Neural cell (in vitro differentiated cells): ENCODE measurements around the gene ITPRID2. TPM values are rescaled to one million over a fixed set of nuclear protein-coding genes. Genes with fewer than 3 reads are reported as not detected.

Experiments
- H2AFZ ChIP-seq: fragments of 200-600, 300-800 bp; sonication (generic), shearing (Covaris generic); 2 replicates; pipeline ENCODE4 v1.6.0; 2014; ENCODE audit warnings: low read depth, mild to moderate bottlenecking, antibody characterized with exemption, low read length, moderate library complexity
- H3F3A ChIP-seq: fragments of 200-600 bp; shearing (Covaris generic); 2 replicates; pipeline ENCODE4 v1.6.1; 2016; ENCODE audit warnings: mild to moderate bottlenecking, moderate library complexity, mixed read lengths, antibody characterized with exemption, low read length; ENCODE audit not compliant: insufficient read depth, poor library complexity, severe bottlenecking
- H3K27ac ChIP-seq: fragments of 200-600, 300-800 bp; sonication (generic), shearing (Covaris generic); 2 replicates; pipeline ENCODE4 v1.5.1; 2014; ENCODE audit warnings: mild to moderate bottlenecking, low read length, moderate library complexity
- H3K27me3 ChIP-seq: fragments of 300-800, 200-600 bp; sonication (generic), shearing (Covaris generic); 2 replicates; pipeline ENCODE4 v1.6.0; 2014; ENCODE audit warnings: mild to moderate bottlenecking, low read depth, low read length, moderate library complexity; ENCODE audit not compliant: insufficient read depth
- H3K36me3 ChIP-seq: fragments of 300-800, 200-600 bp; sonication (generic), shearing (Covaris generic); 2 replicates; pipeline ENCODE4 v1.5.1; 2014; ENCODE audit warnings: mild to moderate bottlenecking, antibody characterized with exemption, low read length, moderate library complexity; ENCODE audit not compliant: insufficient read depth
- H3K4me2 ChIP-seq: fragments of 300-800, 200-600 bp; sonication (generic), shearing (Covaris generic); 2 replicates; pipeline ENCODE4 v1.6.0; 2014; ENCODE audit warnings: mild to moderate bottlenecking, low read length
- H3K4me3 ChIP-seq: fragments of 300-800, 200-600 bp; sonication (generic), shearing (Covaris generic); 2 replicates; pipeline ENCODE4 v1.5.1; 2014; ENCODE audit warnings: mild to moderate bottlenecking, low read length, moderate library complexity
- H3K79me2 ChIP-seq: fragments of 200-600 bp; shearing (Covaris generic); replicated peaks from 2 replicates; pipeline ENCODE4 v1.6.0; 2014; ENCODE audit warnings: mild to moderate bottlenecking, low read length, moderate library complexity; ENCODE audit not compliant: insufficient read depth
- H3K9ac ChIP-seq: fragments of 300-800, 200-600 bp; sonication (generic), shearing (Covaris generic); 2 replicates; pipeline ENCODE4 v1.6.1; 2016; ENCODE audit warnings: mild to moderate bottlenecking, low read length, mixed read lengths
- H3K9me2 ChIP-seq: fragments of 200-600 bp; shearing (Covaris generic); 2 replicates; pipeline ENCODE4 v1.6.1; 2016; ENCODE audit warnings: mild to moderate bottlenecking, low read length, mixed read lengths; ENCODE audit not compliant: insufficient read depth
- H3K9me3 ChIP-seq: fragments of 200-600, 300-800 bp; sonication (generic), shearing (Covaris generic); 2 replicates; pipeline ENCODE4 v1.6.1; 2016; ENCODE audit warnings: mild to moderate bottlenecking, mixed run types, low read length, moderate library complexity, mixed read lengths
- H4K20me1 ChIP-seq: fragments of 200-600 bp; shearing (Covaris generic); 2 replicates; pipeline ENCODE4 v1.6.1; 2016; ENCODE audit warnings: mild to moderate bottlenecking, mixed run types; ENCODE audit not compliant: insufficient read depth
- EP300 ChIP-seq: fragments of 450-650 bp; conservative IDR thresholded peaks from 2 replicates; pipeline ENCODE4 v1.6.1; 2014; ENCODE audit warnings: antibody characterized with exemption, mild to moderate bottlenecking, moderate library complexity; ENCODE audit not compliant: poor library complexity, severe bottlenecking
- EZH2 ChIP-seq: fragments of 200-600, 300-800 bp; shearing (Covaris generic), sonication (generic); IDR thresholded peaks from 2 replicates; pipeline ENCODE4 v1.6.1; 2014; ENCODE audit warnings: antibody characterized with exemption, low read length, borderline replicate concordance, mild to moderate bottlenecking; ENCODE audit not compliant: insufficient read depth, poor library complexity, severe bottlenecking
- MXI1 ChIP-seq: fragments of 450-650 bp; conservative IDR thresholded peaks from 2 replicates; pipeline ENCODE4 v1.6.1; 2014; ENCODE audit warnings: antibody characterized with exemption, mild to moderate bottlenecking; ENCODE audit not compliant: poor library complexity, severe bottlenecking
- POLR2AphosphoS5 ChIP-seq: IDR thresholded peaks from 2 replicates; pipeline ENCODE4 v1.6.1; 2012
- RAD21 ChIP-seq: fragments of 450-650 bp; conservative IDR thresholded peaks from 2 replicates; pipeline ENCODE4 v1.6.1; 2014; ENCODE audit warnings: antibody characterized with exemption, mild to moderate bottlenecking, moderate library complexity
- SMC3 ChIP-seq: fragments of 450-650 bp; conservative IDR thresholded peaks from 2 replicates; pipeline ENCODE4 v1.6.1; 2014; ENCODE audit warnings: antibody characterized with exemption, mild to moderate bottlenecking, moderate library complexity; ENCODE audit not compliant: poor library complexity
- TAF1 ChIP-seq: IDR thresholded peaks from 2 replicates; pipeline ENCODE4 v1.6.1; 2012; ENCODE audit warnings: low read depth
- polyA plus RNA-seq: library from polyadenylated mRNA; depleted of rRNA; stranded (reverse); fragments of >200 nt; gene quantifications from 2 replicates; pipeline ENCODE4 v1.2.3, GENCODE V29; 2014
- TF ChIP-seq, protein P1 (sequence below): IDR thresholded peaks from 2 replicates; pipeline ENCODE4 v1.6.1; 2012; ENCODE audit warnings: borderline replicate concordance
- TF ChIP-seq, protein P2 (sequence below): fragments of 450-650 bp; IDR thresholded peaks from 2 replicates; pipeline ENCODE4 v1.5.1; 2014; ENCODE audit warnings: antibody characterized with exemption, mild to moderate bottlenecking, moderate library complexity; ENCODE audit not compliant: poor library complexity, severe bottlenecking

Gene ITPRID2
- polyA plus RNA-seq, 1 donor from 2014 or later, result 42.0 TPM

DNA sequence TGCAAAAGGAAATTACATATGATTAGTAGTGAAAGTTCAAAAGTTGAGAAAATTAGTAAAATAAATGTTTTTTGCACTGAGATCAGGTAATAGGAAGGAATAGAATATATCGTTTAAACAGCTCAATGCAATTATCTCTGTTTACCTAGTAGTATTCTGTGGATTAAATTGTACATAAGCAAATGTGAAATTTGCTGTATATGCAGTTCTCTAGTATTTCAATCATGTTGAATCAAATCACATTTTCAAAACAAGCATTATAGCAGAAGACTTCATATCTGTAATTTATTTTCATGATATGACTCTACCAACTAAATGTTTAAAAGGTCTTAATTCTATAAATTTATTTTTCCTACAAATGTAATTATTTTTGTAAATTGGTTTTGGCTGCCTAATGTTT is 31.6 kb downstream of the ITPRID2 start:
- Histone ChIP-seq H4K20me1 (no peaks in the 10 kb centered on the region), H3K36me3 (peaks cover 7% of the 10 kb centered on the region), H3K27me3 (no peaks in the 10 kb centered on the region), H3K79me2 (no peaks in the 10 kb centered on the region), H3K4me2 (no peak overlapping the region), H3K27ac (no peak overlapping the region), H3K9me2 (no peaks in the 10 kb centered on the region), H3F3A (no peaks in the 10 kb centered on the region), H3K9ac (no peak overlapping the region), H2AFZ (no peak overlapping the region), H3K9me3 (no peaks in the 10 kb centered on the region), H3K4me3 (no peak overlapping the region)
- TF ChIP-seq, protein P1, sequence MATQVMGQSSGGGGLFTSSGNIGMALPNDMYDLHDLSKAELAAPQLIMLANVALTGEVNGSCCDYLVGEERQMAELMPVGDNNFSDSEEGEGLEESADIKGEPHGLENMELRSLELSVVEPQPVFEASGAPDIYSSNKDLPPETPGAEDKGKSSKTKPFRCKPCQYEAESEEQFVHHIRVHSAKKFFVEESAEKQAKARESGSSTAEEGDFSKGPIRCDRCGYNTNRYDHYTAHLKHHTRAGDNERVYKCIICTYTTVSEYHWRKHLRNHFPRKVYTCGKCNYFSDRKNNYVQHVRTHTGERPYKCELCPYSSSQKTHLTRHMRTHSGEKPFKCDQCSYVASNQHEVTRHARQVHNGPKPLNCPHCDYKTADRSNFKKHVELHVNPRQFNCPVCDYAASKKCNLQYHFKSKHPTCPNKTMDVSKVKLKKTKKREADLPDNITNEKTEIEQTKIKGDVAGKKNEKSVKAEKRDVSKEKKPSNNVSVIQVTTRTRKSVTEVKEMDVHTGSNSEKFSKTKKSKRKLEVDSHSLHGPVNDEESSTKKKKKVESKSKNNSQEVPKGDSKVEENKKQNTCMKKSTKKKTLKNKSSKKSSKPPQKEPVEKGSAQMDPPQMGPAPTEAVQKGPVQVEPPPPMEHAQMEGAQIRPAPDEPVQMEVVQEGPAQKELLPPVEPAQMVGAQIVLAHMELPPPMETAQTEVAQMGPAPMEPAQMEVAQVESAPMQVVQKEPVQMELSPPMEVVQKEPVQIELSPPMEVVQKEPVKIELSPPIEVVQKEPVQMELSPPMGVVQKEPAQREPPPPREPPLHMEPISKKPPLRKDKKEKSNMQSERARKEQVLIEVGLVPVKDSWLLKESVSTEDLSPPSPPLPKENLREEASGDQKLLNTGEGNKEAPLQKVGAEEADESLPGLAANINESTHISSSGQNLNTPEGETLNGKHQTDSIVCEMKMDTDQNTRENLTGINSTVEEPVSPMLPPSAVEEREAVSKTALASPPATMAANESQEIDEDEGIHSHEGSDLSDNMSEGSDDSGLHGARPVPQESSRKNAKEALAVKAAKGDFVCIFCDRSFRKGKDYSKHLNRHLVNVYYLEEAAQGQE, result no peak
- no peak for TF ChIP-seq TAF1
- no peak for TF ChIP-seq EZH2
- TF ChIP-seq SMC3, result no peak
- no peak for TF ChIP-seq POLR2AphosphoS5
- no peak for TF ChIP-seq MXI1
- TF ChIP-seq RAD21, result no peak
- TF ChIP-seq, protein P2, sequence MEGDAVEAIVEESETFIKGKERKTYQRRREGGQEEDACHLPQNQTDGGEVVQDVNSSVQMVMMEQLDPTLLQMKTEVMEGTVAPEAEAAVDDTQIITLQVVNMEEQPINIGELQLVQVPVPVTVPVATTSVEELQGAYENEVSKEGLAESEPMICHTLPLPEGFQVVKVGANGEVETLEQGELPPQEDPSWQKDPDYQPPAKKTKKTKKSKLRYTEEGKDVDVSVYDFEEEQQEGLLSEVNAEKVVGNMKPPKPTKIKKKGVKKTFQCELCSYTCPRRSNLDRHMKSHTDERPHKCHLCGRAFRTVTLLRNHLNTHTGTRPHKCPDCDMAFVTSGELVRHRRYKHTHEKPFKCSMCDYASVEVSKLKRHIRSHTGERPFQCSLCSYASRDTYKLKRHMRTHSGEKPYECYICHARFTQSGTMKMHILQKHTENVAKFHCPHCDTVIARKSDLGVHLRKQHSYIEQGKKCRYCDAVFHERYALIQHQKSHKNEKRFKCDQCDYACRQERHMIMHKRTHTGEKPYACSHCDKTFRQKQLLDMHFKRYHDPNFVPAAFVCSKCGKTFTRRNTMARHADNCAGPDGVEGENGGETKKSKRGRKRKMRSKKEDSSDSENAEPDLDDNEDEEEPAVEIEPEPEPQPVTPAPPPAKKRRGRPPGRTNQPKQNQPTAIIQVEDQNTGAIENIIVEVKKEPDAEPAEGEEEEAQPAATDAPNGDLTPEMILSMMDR, result no peak
- no peak for TF ChIP-seq EP300

DNA sequence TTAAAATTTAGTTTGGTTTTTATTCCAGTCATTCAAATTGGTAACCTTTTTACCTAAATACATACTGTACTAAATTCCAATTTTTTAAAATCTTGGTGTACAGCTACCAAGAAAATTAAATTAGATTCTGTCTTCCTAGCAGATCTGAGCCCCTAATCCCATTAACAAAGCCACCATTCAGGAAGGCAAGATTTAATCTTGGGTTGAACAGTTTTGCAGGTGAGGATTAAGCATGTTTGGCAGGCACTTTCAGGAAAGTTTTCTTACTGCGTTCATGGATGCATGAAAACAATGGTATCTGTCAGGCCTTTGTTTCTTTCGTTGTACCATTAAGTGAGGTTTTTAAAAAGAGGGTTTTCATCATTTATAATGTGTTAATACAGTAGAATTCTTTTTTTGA is 32.8 kb downstream of the ITPRID2 start:
- Histone ChIP-seq H4K20me1 (no peaks in the 10 kb centered on the region), H3K27me3 (no peaks in the 10 kb centered on the region), H3K4me3 (no peak overlapping the region), H3K9ac (no peak overlapping the region), H3K9me3 (no peaks in the 10 kb centered on the region), H3K4me2 (no peak overlapping the region), H3K79me2 (no peaks in the 10 kb centered on the region), H2AFZ (no peak overlapping the region), H3K9me2 (no peaks in the 10 kb centered on the region), H3K36me3 (peaks cover 2% of the 10 kb centered on the region), H3K27ac (no peak overlapping the region), H3F3A (no peaks in the 10 kb centered on the region)
- TF ChIP-seq, protein P1, result no peak
- TF ChIP-seq SMC3, result no peak
- TF ChIP-seq TAF1, result no peak
- no peak for TF ChIP-seq RAD21
- no peak for TF ChIP-seq EP300
- no peak for TF ChIP-seq POLR2AphosphoS5
- TF ChIP-seq, protein P2, result no peak
- no peak for TF ChIP-seq MXI1
- TF ChIP-seq EZH2, result no peak
